ENCODE measurements around the gene BHLHE23.
"Not testable (repeated sequence)": the region's sequence is repeated elsewhere in the genome, so short reads cannot be mapped to it uniquely, and the experiment has no call there.

The BHLHE23 gene

DNA sequence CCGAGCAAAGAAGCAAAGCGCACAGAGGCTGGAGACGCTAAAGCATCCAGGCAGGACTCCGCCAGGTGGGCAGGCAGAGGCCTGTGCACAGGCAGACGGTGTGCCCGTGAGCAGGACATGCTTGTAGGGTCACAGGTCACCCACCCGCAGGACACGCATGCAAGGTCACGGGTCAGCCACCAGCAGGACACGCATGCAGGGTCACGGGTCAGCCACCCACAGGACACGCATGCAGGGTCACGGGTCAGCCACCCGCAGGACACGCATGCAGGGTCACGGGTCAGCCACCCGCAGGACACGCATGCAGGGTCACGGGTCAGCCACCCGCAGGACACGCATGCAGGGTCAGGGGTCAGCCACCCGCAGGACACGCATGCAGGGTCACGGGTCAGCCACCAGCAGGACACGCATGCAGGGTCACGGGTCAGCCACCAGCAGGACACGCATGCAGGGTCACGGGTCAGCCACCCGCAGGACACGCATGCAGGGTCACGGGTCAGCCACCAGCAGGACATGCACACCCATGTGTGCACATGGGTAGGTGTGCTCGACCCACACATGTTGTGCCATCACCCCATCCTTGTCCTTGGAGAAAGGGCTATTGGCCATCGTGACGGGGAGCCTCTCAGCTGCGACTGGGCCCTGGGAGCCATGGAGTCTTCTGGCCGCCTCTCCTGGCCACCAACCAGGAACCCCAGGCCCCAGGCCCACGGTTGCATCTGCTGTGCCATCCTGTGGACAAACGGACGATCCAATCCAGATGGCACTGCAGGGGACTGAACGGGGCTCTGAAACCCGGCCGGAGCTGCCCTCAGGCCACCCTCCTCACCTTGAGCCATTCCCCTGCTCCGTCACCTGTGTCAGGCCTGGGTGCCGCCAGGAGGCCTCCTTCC lies 28.2 kb upstream of the BHLHE23 start:
- not testable (repeated sequence) for H3K9me3 Mint-ChIP-seq; DNase-seq (ENCODE audit: low spot score); H3K27ac Mint-ChIP-seq; H3K36me3 Mint-ChIP-seq (ENCODE audit: low read depth); H3K4me3 Mint-ChIP-seq; H3K4me1 Mint-ChIP-seq (ENCODE audit: low read depth)
- H3K27me3 Mint-ChIP-seq (ENCODE audit: low read depth) = peaks cover 13% of the 10 kb centered on the region

DNA sequence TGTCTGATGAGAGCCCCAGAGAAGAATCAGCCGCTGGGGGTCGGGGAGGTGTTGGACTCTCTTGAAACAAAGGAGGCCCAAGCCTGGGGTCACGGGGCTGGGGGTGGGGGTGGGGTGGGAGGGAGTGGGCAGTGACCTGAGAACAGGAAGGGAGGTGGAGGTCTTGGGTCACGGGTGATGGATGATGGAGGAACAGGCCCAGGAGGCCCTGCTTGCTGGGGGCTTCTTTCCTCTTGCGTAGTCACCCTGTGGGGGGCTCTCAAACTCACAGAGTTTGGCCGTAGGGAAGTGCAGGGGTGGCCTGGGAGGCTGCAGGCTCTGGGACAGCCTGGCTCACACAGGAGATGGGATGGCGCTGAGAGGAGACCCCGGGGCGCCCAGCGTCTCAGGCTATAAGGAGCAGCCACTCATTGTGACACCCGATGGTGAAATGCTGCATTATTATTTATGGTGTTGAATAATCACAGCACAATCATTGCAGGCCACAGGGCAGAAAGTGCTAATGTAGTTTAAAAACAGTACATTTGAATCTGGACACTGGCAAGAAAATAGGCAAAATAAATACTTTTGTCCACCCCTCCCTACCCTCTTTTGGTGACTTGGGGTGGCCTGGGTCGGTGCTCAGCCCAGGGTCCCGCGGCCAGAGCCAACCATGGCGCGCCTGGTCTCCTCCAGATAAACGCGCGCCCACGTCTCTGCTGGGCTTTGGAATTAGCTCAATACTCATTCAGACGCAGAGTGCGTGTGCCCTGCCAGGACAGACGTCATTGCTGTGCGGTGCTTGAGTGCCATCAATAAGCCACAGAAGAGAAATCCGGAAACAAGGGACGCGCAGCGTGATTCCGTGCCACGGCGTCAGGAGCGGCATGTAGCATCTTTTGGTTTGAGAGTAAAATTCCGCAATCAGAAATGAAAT lies 27.3 kb upstream of the BHLHE23 start:
- no peak for DNase-seq (ENCODE audit: low spot score)
- peaks cover 6% of the 10 kb centered on the region for H3K4me1 Mint-ChIP-seq (ENCODE audit: low read depth)
- no peaks in the 10 kb centered on the region for H3K9me3 Mint-ChIP-seq
- no peak overlapping the region for H3K4me3 Mint-ChIP-seq
- H3K27ac Mint-ChIP-seq = no peak overlapping the region
- H3K36me3 Mint-ChIP-seq (ENCODE audit: low read depth) = no peaks in the 10 kb centered on the region
- peaks cover 13% of the 10 kb centered on the region for H3K27me3 Mint-ChIP-seq (ENCODE audit: low read depth)

DNA sequence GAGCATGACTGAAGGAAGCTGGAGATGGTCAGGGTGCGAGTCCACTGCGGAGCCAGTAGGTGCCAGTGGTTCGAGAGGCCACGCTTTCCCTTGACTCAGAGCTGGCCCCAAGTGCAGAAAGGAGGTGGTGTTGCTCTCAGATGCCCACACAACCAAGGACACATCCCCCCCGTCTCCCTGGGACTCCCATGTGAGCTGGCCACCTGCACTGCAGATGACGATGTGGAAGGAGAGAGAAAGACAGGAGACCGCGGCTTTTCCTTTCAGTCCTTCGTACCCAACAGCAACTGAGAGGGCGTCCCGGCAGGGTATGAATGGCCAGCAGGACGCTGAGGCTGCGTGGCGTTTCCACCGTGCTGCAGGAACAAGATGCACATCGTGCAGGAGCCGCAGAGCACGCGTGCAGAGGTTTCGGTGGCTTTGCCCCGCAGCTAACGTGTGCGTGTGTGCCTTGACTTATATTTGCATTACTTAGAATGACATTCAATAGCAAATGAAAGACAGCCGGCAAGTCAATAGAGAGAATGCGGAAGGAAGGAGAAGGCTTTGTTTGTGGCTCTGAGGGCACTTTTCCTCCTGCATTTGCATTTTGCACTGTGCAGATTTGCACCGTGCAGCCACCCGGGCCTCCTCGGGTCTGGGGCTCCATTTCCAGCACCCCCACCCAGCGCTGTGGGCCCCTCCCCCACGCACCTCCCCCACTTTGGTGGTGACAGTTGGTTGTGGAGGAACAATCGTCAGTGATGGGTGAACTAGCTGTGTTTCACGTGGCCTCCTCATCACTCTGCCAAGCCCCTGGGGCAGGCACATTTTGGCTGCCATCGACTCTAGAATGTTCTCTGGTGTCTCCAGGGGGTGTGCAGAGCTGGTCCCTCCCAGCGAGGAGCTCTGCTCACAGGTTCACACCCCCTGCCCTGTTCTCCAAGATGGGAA lies 26.4 kb upstream of the BHLHE23 start:
- H3K27ac Mint-ChIP-seq = no peak overlapping the region
- no peak for DNase-seq (ENCODE audit: low spot score)
- H3K27me3 Mint-ChIP-seq (ENCODE audit: low read depth) = peaks cover 13% of the 10 kb centered on the region
- no peaks in the 10 kb centered on the region for H3K9me3 Mint-ChIP-seq
- peaks cover 6% of the 10 kb centered on the region for H3K4me1 Mint-ChIP-seq (ENCODE audit: low read depth)
- H3K36me3 Mint-ChIP-seq (ENCODE audit: low read depth) = no peaks in the 10 kb centered on the region
- peak overlapping the region; percentile 77 for H3K4me3 Mint-ChIP-seq

DNA sequence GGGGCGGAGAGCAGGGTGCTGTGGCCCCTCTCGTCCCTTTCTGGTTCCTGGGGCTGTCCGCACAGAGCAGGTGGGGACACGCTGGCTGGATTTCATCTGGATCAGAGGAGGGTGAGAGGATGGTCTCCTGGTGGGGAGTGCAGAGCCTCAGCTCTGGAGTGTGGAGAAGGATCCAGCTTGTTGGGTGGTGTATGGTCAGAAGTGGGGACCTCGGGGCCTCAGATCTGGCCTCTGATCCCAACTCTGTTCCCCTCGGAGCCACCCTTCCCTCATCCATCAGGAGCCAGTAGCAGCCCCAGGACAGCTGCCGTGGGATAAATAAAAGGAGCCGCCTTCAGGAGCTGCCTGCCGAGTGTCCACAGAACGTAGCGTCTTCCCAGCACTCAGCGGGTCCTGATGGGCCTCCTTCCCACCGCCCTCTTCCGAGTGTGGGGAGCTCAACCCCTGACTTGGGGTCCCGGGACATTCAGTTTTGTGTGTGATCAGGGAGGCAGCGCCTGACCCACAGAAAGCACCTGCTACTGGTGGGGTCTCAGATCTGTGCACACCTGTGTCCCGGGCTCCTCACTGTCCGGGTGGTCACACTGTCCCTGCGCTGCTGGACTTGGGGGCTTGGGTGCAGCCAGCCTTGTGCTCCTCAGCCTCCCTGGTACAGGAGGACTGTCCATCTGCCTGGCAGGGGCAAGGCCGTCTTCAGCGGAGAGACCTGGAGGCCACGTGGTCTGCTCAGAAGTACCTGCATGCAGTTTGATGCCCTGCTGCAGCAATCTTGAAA lies 25.4 kb upstream of the BHLHE23 start:
- Mint-ChIP-seq H3K4me1 (ENCODE audit: low read depth) (peaks cover 6% of the 10 kb centered on the region), H3K27me3 (ENCODE audit: low read depth) (peaks cover 17% of the 10 kb centered on the region), H3K27ac (no peak overlapping the region), H3K4me3 (peak overlapping the region; percentile 77), H3K36me3 (ENCODE audit: low read depth) (no peaks in the 10 kb centered on the region), H3K9me3 (no peaks in the 10 kb centered on the region)
- no peak for DNase-seq (ENCODE audit: low spot score)

DNA sequence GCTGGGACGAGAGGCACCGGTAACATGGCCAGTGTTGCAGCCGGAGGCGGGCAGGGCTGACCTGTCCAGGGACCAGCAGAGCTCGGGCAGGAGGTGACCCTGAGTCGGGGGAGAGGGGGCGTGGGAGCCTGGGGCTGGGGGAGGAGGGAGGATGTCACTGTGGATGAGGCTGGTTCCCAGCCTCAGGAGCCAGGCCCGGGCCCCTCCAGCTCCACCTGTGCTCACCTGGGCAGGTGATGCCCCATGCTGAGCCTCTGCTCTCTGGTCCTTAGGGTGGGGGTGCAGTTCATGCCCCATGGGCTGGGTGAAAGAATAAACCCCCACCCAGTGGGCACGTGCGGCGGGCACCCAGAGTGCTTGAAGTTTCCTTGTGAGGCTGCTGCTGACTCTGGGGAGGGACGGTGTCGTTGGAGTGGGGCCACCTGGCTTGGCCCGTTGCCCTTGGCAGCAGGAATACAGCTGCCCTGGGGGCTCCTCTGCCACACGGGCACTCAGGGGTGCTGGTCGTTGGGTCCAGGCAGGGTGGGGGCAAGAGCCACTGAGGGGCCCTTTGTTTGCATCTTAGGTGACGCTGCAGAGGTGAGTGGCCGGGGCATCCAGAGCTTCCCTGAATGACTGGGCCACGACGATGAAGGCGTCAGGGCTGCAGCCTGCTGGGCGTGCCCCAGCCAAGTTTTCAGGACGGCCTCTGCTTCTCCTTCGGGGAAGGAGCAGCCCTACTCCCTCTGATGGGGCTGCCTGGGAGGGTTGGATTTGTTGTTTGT lies 24.7 kb upstream of the BHLHE23 start:
- peaks cover 19% of the 10 kb centered on the region for H3K27me3 Mint-ChIP-seq (ENCODE audit: low read depth)
- no peaks in the 10 kb centered on the region for H3K36me3 Mint-ChIP-seq (ENCODE audit: low read depth)
- peaks cover 6% of the 10 kb centered on the region for H3K4me1 Mint-ChIP-seq (ENCODE audit: low read depth)
- no peaks in the 10 kb centered on the region for H3K9me3 Mint-ChIP-seq
- DNase-seq (ENCODE audit: low spot score) = no peak
- H3K27ac Mint-ChIP-seq = no peak overlapping the region
- no peak overlapping the region for H3K4me3 Mint-ChIP-seq

- Mint-ChIP-seq H3K27me3 (ENCODE audit: low read depth) (peaks cover 19% of the 10 kb centered on the region), H3K4me3 (no peak overlapping the region), H3K9me3 (no peaks in the 10 kb centered on the region), H3K27ac (no peak overlapping the region), H3K36me3 (ENCODE audit: low read depth) (no peaks in the 10 kb centered on the region), H3K4me1 (ENCODE audit: low read depth) (peaks cover 6% of the 10 kb centered on the region)
- no peak for DNase-seq (ENCODE audit: low spot score)
Observed at GRCh38 chr20:63029358-63030121, 22.8 kb upstream of the BHLHE23 start.

GRCh38 chr20:63028461-63028921 lies 21.7 kb upstream of the BHLHE23 start:
- no peak for DNase-seq (ENCODE audit: low spot score)
- no peak overlapping the region for H3K4me3 Mint-ChIP-seq
- H3K4me1 Mint-ChIP-seq (ENCODE audit: low read depth) = peaks cover 6% of the 10 kb centered on the region
- no peaks in the 10 kb centered on the region for H3K36me3 Mint-ChIP-seq (ENCODE audit: low read depth)
- H3K27ac Mint-ChIP-seq = no peak overlapping the region
- H3K9me3 Mint-ChIP-seq = no peaks in the 10 kb centered on the region
- H3K27me3 Mint-ChIP-seq (ENCODE audit: low read depth) = peaks cover 19% of the 10 kb centered on the region

DNA sequence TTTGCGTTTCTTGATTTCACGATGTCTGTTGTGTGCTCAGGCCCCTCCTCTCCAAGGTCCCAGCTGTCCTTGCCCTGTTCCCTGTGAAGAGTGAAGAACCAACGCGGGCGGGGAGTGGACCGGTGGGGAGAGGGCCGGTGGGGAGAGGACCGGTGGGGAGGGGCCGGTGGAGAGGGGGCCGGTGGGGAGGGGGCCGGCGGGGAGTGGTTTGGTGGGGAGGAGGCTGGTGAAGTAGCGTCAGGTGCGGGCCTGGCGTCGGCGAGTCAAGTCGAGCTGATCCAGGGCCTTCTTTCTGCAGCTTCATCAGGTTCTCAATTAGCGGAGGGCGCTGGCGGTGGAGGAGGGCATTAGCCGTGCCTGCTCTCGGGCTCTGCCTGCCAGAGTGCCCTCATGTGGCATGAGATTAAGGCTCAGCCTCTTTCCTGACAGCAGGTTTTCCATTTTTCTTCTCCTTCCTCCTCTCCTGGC lies 21.2 kb upstream of the BHLHE23 start:
- no peak overlapping the region for H3K27ac Mint-ChIP-seq
- H3K4me3 Mint-ChIP-seq = no peak overlapping the region

GRCh38 chr20:63027221-63027921 lies 20.6 kb upstream of the BHLHE23 start:
- no peaks in the 10 kb centered on the region for H3K9me3 Mint-ChIP-seq
- H3K4me3 Mint-ChIP-seq = no peak overlapping the region
- peaks cover 11% of the 10 kb centered on the region for H3K27me3 Mint-ChIP-seq (ENCODE audit: low read depth)
- H3K27ac Mint-ChIP-seq = no peak overlapping the region
- H3K4me1 Mint-ChIP-seq (ENCODE audit: low read depth) = no peaks in the 10 kb centered on the region
- H3K36me3 Mint-ChIP-seq (ENCODE audit: low read depth) = no peaks in the 10 kb centered on the region
- no peak for DNase-seq (ENCODE audit: low spot score)

More for the DNA sequence above, 21.2 kb upstream of the BHLHE23 start:
- Mint-ChIP-seq H3K27me3 (ENCODE audit: low read depth) (peaks cover 17% of the 10 kb centered on the region), H3K9me3 (no peaks in the 10 kb centered on the region), H3K4me1 (ENCODE audit: low read depth) (peaks cover 4% of the 10 kb centered on the region), H3K36me3 (ENCODE audit: low read depth) (no peaks in the 10 kb centered on the region)
- DNase-seq (ENCODE audit: low spot score) = no peak

GRCh38 chr20:63026582-63027165 lies 19.9 kb upstream of the BHLHE23 start:
- H3K27ac Mint-ChIP-seq = no peak overlapping the region
- no peak overlapping the region for H3K4me3 Mint-ChIP-seq
- no peaks in the 10 kb centered on the region for H3K4me1 Mint-ChIP-seq (ENCODE audit: low read depth)
- DNase-seq (ENCODE audit: low spot score) = no peak
- H3K27me3 Mint-ChIP-seq (ENCODE audit: low read depth) = peaks cover 8% of the 10 kb centered on the region
- no peaks in the 10 kb centered on the region for H3K9me3 Mint-ChIP-seq
- H3K36me3 Mint-ChIP-seq (ENCODE audit: low read depth) = no peaks in the 10 kb centered on the region

Data from T-helper 2 cell treated with Interferon-gamma antibody and Interleukin-4, amounts not matched to agents 5 μg/mL and 100 μg/mL, for 36 hours (primary cell).